Mesodermal cell (in vitro differentiated cells): Measurements from ENCODE around the gene PLEKHA6.

ENCODE experiments used
- H3K27ac ChIP-seq: 2 replicates; pipeline ENCODE4 v1.7.0; 2013; ENCODE audit warnings: mild to moderate bottlenecking, low read depth, low read length, moderate library complexity; ENCODE audit not compliant: severe bottlenecking
- H3K36me3 ChIP-seq: 2 replicates; pipeline ENCODE4 v1.7.1; 2013; ENCODE audit warnings: mild to moderate bottlenecking, low read length, moderate library complexity; ENCODE audit not compliant: control insufficient read depth, insufficient read depth
- H3K4me1 ChIP-seq: one replicate; pipeline ENCODE4 v1.7.1; 2013; ENCODE audit warnings: mild to moderate bottlenecking, low read length; ENCODE audit not compliant: insufficient read depth, control insufficient read depth, poor library complexity, severe bottlenecking
- H3K4me3 ChIP-seq: 2 replicates; pipeline ENCODE4 v1.7.0; 2013; ENCODE audit warnings: low read length, control low read depth, mild to moderate bottlenecking; ENCODE audit not compliant: insufficient read depth, poor library complexity, severe bottlenecking; ENCODE audit errors: extremely low read depth
- H3K9me3 ChIP-seq: 2 replicates; pipeline ENCODE4 v1.7.1; 2013; ENCODE audit warnings: mild to moderate bottlenecking, low read length, moderate library complexity; ENCODE audit not compliant: control insufficient read depth
- WGBS, 2 experiments: methylation state at CpG; one replicate each; pipeline ENCODE4 v1.1.5; 2013; ENCODE audit warnings: missing lambda C conversion rate in 2 of 2; ENCODE audit not compliant: insufficient coverage in 2 of 2; 5-methylcytosine and 5-hydroxymethylcytosine counted together

Gene PLEKHA6

GRCh38 chr1:204363335-204364114 is 3.8 kb upstream of the PLEKHA6 start:
- Histone ChIP-seq H3K36me3 (no peaks in the 10 kb centered on the region), H3K9me3 (no peaks in the 10 kb centered on the region), H3K4me1 (peaks cover 43% of the 10 kb centered on the region), H3K27ac (no peak overlapping the region), H3K4me3 (peak overlapping the region; percentile 14)
- WGBS, 2 experiments = 12 to 14% methylated on average over 21 to 25 of the region's 27 CpGs

DNA sequence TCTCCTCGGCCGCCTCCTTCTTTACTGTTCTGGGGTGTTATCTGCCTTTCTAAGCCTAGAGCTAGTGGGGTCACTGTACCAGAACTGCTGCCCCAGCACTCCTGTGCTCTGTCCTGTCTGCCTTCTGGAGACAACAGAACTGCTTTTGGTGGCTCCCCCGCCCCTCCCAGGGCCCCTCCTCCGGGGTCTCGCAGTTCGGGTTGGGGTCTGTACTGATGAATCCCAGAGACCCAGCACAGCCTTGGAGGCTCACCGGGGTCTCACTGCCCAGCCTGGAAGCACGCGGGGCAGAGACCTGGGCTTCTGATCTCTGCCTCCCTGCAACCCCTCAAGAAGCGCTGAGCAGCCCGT is 3.2 kb upstream of the PLEKHA6 start:
- Histone ChIP-seq H3K9me3 (no peaks in the 10 kb centered on the region), H3K4me3 (peak overlapping the region; percentile 14), H3K36me3 (no peaks in the 10 kb centered on the region), H3K27ac (no peak overlapping the region), H3K4me1 (peaks cover 48% of the 10 kb centered on the region)
- WGBS, 2 experiments = 75 to 81% methylated on average over 9 to 10 of the region's 11 CpGs

DNA sequence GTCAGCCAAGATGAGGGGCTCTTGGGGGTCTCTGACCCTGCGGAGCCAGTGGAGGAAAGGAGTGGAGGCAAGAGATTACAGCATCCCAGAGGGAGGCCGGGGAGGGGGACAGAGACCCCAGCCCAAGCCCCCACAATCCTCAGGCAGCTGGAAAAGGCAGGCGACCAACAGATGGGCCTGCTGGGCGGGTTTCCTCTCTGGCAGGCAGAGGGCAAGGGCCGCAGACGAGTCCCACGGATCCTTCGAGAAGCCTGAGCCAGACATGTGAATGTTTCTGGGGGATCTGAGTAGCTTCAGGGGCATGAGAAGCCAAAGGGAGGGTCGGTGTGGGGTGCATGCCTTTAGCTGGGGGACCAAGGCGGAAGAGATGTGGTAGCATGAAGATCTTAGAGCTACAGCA is 2.1 kb upstream of the PLEKHA6 start:
- H3K9me3 ChIP-seq = no peaks in the 10 kb centered on the region
- no peak overlapping the region for H3K4me3 ChIP-seq
- 89 to 95% methylated on average over 9 to 10 of the region's 10 CpGs for WGBS, 2 experiments
- H3K27ac ChIP-seq = no peak overlapping the region
- no peaks in the 10 kb centered on the region for H3K36me3 ChIP-seq
- peaks cover 54% of the 10 kb centered on the region for H3K4me1 ChIP-seq

GRCh38 chr1:204361341-204361771 is 1.6 kb upstream of the PLEKHA6 start:
- H3K4me3 ChIP-seq = no peak overlapping the region
- no peak overlapping the region for H3K27ac ChIP-seq
- no peaks in the 10 kb centered on the region for H3K9me3 ChIP-seq
- H3K36me3 ChIP-seq = no peaks in the 10 kb centered on the region
- WGBS, 2 experiments = 78 to 90% methylated on average over 2 of the region's 2 CpGs
- peaks cover 54% of the 10 kb centered on the region for H3K4me1 ChIP-seq

GRCh38 chr1:204360314-204360713 is 585 bp upstream of the PLEKHA6 start:
- no peak overlapping the region for H3K27ac ChIP-seq
- no peak overlapping the region for H3K4me3 ChIP-seq
- no CpG with 5 or more reads among the region's 4 CpGs for WGBS, 2 experiments

GRCh38 chr1:204359131-204359473 is 627 bp downstream of the PLEKHA6 start:
- peaks cover 54% of the 10 kb centered on the region for H3K4me1 ChIP-seq
- H3K27ac ChIP-seq = peak overlapping the region; percentile 49
- WGBS, 2 experiments = 9 to 10% methylated on average over 2 to 3 of the region's 5 CpGs
- H3K4me3 ChIP-seq = peak overlapping the region; percentile 0
- no peaks in the 10 kb centered on the region for H3K36me3 ChIP-seq
- H3K9me3 ChIP-seq = no peaks in the 10 kb centered on the region

More at GRCh38 chr1:204360314-204360713, 585 bp upstream of the PLEKHA6 start:
- Histone ChIP-seq H3K9me3 (no peaks in the 10 kb centered on the region), H3K36me3 (no peaks in the 10 kb centered on the region), H3K4me1 (peaks cover 54% of the 10 kb centered on the region)

GRCh38 chr1:204358605-204359004 is 1.1 kb downstream of the PLEKHA6 start:
- Histone ChIP-seq H3K36me3 (no peaks in the 10 kb centered on the region), H3K27ac (peak overlapping the region; percentile 49), H3K4me3 (no peak overlapping the region), H3K4me1 (peaks cover 54% of the 10 kb centered on the region), H3K9me3 (no peaks in the 10 kb centered on the region)
- WGBS, 2 experiments = 25 to 30% methylated on average over 2 to 4 of the region's 5 CpGs

DNA sequence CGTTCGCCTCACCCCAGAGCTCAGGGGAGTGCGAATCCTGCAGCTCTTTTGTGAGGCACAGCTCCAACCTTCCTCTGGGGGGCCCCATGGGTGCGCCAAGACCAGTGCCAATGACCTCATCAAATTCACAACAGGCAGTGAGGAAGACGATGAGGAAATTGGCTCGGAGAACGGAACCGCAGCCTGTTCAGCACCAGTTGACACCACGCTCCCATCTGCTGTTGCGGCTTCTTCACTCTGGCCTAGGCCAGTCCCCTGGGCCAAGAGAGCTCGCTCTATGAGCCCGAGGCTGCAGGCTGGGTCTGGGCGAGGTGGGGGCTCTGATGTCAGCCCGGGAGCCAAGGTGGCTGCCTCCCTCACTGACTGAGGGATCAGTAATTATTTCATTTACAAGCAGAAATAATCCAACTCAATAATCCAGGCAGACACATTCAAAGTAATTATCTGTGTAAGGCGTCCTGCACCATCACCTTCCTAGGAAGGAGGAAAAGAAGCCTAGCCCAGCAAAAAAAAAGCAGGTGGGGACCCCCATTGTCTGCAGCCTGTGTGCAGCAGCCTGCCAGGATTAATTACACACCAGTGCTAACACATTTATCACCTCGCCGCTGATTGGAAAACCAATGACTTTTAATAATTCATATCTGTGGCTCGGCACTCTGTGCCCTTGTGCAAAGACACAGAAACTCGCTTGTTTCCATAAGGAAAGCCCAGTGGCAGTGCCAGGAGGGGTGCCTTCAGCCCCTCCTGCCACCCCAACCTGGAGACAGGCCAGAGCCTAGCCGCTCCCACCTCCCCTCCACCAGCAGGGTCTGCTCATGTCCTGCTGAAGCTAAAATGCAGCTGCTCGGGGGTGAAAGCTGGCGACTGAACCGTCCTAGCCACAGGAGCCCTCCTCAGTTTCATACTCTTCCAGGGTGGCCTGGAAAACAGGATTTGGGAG is 1.9 kb downstream of the PLEKHA6 start:
- H3K36me3 ChIP-seq = no peaks in the 10 kb centered on the region
- WGBS, 2 experiments = 84 to 85% methylated on average over 20 to 22 of the region's 23 CpGs
- H3K9me3 ChIP-seq = no peaks in the 10 kb centered on the region
- H3K4me1 ChIP-seq = peaks cover 47% of the 10 kb centered on the region
- no peak overlapping the region for H3K4me3 ChIP-seq
- no peak overlapping the region for H3K27ac ChIP-seq

DNA sequence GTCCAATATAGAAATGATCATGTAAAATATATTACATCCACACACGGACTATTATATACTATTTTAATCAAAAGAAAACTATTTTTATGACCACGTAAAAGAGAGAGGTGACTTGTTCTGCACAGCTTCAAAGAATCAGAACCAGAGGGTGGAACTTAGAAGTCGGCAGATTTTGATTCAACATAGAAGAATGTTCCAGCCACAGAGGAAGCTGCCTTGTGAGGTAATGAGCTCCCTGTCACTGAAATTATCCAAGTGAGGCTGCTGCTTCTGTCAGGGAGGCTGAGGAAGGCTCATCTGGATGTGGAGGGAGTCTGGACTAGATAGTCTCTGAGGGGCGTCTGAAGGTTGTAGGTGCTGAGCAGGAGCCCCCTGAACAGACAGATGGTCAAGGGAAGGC is 2.7 kb downstream of the PLEKHA6 start:
- no peak overlapping the region for H3K4me3 ChIP-seq
- H3K36me3 ChIP-seq = no peaks in the 10 kb centered on the region
- WGBS, 2 experiments = 77 to 86% methylated on average over 1 to 2 of the region's 4 CpGs
- H3K4me1 ChIP-seq = peaks cover 44% of the 10 kb centered on the region
- H3K9me3 ChIP-seq = no peaks in the 10 kb centered on the region
- no peak overlapping the region for H3K27ac ChIP-seq

GRCh38 chr1:204355913-204356312 is 3.8 kb downstream of the PLEKHA6 start:
- Histone ChIP-seq H3K4me1 (peaks cover 38% of the 10 kb centered on the region), H3K27ac (no peak overlapping the region), H3K36me3 (no peaks in the 10 kb centered on the region), H3K9me3 (no peaks in the 10 kb centered on the region), H3K4me3 (no peak overlapping the region)
- WGBS, 2 experiments = 93 to 100% methylated on average over 1 of the region's 4 CpGs
